ENCODE data around the gene KCNJ6.

The KCNJ6 gene

DNA sequence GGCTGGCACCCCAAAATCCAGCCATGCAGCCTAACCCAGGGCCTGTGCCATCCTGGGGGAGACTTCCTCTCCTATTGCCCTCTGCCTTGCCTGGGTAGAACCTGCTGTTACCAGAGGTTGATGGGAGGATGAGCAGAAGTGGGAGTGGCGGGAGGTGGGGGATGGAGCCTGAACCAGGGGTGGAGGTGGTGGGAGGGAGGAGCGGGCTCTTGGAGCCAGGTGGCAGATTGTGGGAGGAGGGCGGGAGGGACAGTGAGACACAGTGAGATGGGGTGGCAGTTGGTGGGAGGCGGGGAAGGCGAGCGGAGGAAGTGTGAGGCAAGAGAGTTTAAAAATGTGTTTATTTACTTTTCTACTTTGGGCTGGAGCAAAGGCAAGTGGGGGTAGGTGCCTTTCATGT, 87.3 kb downstream of the KCNJ6 start:
- no peak for DNase-seq (ENCODE audit: extremely low spot score, insufficient read length, low read depth)
- no peak for FAIRE-seq

DNA sequence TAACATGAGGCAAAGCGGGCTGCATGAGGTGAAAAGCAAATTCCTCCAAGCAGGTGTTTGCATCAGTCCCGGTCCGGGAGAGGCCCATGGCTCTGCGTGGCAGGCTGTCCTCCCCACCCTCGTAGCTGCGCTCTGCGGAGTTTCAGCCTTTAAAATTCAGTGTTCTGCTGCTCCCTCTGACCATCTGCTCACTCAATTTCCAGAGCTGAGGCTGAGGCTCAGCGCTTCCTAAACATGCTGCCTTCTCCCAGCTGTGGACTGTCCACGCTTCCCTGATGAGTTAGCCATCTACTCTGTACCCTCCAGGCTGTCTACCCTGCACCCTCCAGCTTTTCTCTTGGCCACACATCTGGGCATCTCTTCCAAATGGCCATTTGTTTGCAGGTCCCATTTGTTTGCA, 87.7 kb downstream of the KCNJ6 start:
- DNase-seq (ENCODE audit: extremely low spot score, insufficient read length, low read depth) (no peak), FAIRE-seq (no peak)

DNA sequence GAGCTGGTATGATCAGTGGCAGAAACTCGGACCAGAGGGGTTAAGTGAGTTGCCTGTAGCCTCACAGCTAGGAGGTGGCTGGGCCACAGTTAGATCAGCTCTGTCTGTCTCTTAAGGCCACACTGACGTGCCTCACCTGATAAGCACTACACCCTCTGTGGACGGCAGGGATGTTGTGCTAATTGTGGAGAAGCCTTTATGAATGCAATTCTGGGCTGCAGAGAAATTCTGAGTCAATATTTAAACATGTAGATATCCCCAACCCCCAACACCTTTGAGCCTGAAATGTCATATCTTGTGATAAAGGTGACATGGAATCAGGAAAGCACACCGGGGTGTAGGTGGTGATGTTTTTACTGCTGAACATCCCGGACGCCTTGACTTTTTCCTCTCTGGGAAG, 88.3 kb downstream of the KCNJ6 start:
- DNase-seq (ENCODE audit: extremely low spot score, insufficient read length, low read depth) (no peak), FAIRE-seq (no peak)

GRCh38 chr21:37821786-37822450, 94.3 kb downstream of the KCNJ6 start:
- FAIRE-seq (no peak), DNase-seq (ENCODE audit: extremely low spot score, insufficient read length, low read depth) (no peak)

GRCh38 chr21:37821092-37821491, 95.2 kb downstream of the KCNJ6 start:
- no peak for DNase-seq (ENCODE audit: extremely low spot score, insufficient read length, low read depth)
- no peak for FAIRE-seq

- DNase-seq (ENCODE audit: extremely low spot score, insufficient read length, low read depth): no peak
- no peak for FAIRE-seq
These were observed 96.9 kb downstream of the KCNJ6 start for GRCh38 chr21:37819372-37819771.

DNA sequence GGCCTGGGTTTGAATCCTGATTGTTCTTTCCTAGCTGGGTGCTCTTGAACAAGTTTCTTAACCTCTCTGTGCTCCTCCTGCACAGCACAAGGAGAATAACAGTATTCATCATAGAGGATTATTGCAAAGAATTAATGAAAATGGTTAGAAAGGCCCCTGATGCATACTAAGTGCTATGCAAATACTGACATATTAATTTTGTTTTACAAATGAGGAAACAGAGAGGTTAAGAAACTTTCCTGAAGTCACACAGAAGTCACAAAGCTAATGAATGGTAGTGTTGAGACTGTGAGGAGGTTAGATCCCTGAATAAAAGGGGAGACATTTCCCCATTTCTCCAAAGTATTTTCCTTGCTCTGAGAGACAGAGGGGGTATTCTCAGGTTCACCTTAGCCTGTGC, 99.0 kb downstream of the KCNJ6 start:
- no peak for FAIRE-seq
- no peak for DNase-seq (ENCODE audit: extremely low spot score, insufficient read length, low read depth)

GRCh38 chr21:37815893-37816292, 100.4 kb downstream of the KCNJ6 start:
- no peak for FAIRE-seq
- DNase-seq (ENCODE audit: extremely low spot score, insufficient read length, low read depth): no peak

- FAIRE-seq: no peak
- no peak for DNase-seq (ENCODE audit: extremely low spot score, insufficient read length, low read depth)
These were observed 104.5 kb downstream of the KCNJ6 start for GRCh38 chr21:37811711-37812110.

GRCh38 chr21:37808261-37808660, 108.0 kb downstream of the KCNJ6 start:
- DNase-seq (ENCODE audit: extremely low spot score, insufficient read length, low read depth) (no peak), FAIRE-seq (no peak)

DNA sequence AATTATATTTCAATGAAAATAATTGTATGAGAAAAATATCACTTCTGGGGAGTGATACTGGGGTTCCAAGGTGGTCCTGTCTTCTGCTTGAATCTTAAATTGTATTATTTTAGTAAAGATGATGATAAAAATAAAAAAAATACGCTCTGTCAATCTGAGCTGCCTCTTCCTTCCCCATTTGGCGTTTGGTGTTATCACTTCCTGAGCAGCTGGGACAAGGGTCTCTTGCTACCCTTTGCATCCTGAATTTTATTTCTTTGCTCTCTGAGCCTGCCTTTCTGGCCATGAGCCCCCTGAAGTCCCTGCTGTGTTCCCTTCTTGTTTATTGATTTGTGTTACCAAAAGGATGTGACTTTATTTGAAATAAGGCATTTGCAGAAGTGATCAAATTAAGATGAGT, 111.0 kb downstream of the KCNJ6 start:
- FAIRE-seq (no peak), DNase-seq (ENCODE audit: extremely low spot score, insufficient read length, low read depth) (no peak)

- DNase-seq (ENCODE audit: extremely low spot score, insufficient read length, low read depth) (no peak), FAIRE-seq (no peak)
These were observed 112.3 kb downstream of the KCNJ6 start for GRCh38 chr21:37804001-37804400.

DNA sequence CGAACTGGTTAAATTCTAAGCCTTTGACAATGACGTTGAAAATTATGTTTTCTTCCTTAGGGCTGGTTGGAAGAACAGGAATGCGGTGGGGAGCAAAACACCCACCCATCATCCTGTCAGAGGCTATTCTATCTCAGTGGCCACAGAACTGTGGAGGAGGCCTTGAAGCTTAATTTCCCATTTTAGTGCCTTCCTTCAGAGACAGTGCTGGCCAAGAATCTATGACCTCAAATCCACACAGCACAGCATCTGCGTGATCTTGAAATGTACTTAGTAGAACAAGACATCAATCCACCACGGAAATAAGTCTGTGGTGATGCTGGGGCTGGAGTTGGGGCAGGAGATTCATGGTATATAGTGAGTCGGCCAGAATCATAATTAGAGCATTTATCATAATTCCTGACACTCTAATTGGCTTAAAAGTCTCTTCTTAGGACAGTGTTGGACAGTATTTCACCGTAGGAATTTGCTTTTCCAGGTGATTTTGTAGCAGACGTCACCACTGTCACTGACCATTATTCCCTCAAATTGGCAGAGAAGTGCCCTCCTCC, 113.1 kb downstream of the KCNJ6 start:
- FAIRE-seq (no peak), DNase-seq (ENCODE audit: extremely low spot score, insufficient read length, low read depth) (no peak)

DNA sequence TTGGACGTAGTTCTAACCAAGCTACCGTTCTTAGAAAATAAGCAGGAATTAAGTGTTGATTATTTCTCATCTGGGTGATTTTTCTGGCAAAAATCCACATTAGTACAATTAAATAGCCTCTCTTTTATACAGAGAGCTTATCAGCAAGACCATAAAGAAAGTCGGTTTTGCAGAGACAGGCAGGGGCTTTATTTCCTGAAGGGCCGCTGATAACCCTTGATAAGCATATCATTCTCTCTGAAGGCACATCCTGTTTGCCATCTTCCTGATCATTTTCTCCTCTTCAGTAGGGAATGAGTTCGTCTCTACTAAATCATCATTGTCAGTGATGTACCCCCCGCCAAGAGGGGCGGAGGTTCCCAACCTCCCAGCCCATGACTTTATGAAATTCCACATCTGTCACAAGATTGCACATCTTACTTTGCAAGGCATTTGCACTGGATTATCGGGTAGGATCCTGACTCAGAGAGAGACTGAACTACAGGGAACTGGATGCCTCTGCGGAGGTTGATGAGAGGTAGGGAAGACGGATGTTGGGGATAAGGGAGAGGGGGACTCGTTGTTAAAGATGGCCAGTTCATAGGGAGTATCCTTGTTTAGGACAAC, 115.7 kb downstream of the KCNJ6 start:
- DNase-seq (ENCODE audit: extremely low spot score, insufficient read length, low read depth) (no peak), FAIRE-seq (no peak)

GRCh38 chr21:37800057-37800455, 116.2 kb downstream of the KCNJ6 start:
- DNase-seq (ENCODE audit: extremely low spot score, insufficient read length, low read depth) (no peak), FAIRE-seq (no peak)

GRCh38 chr21:37799211-37800056, 116.8 kb downstream of the KCNJ6 start:
- DNase-seq (ENCODE audit: extremely low spot score, insufficient read length, low read depth) (no peak), FAIRE-seq (no peak)

DNA sequence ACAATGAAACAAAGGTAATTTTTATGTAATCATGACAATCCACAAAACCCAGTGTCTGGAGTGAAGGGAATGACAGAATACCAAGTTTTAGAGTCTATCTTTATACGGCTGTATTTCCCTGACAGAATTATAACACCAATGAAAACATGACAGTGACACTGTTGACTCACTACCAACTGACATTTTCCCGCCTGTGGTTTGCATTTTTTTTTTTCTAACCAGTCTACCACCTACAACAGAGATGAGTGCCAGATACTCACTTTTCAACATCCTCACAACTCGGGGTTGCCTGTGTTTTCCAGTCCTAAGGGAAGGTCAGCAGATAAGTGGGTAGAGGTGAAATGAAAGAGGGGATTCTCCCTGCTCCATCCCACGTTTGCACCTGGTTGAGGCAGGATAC, 118.9 kb downstream of the KCNJ6 start:
- FAIRE-seq (no peak), DNase-seq (ENCODE audit: extremely low spot score, insufficient read length, low read depth) (no peak)

- DNase-seq (ENCODE audit: extremely low spot score, insufficient read length, low read depth) (no peak), FAIRE-seq (no peak)
These were observed 120.2 kb downstream of the KCNJ6 start for GRCh38 chr21:37796011-37796410.

GRCh38 chr21:37793660-37794059, 122.6 kb downstream of the KCNJ6 start:
- FAIRE-seq: no peak
- no peak for DNase-seq (ENCODE audit: extremely low spot score, insufficient read length, low read depth)

DNA sequence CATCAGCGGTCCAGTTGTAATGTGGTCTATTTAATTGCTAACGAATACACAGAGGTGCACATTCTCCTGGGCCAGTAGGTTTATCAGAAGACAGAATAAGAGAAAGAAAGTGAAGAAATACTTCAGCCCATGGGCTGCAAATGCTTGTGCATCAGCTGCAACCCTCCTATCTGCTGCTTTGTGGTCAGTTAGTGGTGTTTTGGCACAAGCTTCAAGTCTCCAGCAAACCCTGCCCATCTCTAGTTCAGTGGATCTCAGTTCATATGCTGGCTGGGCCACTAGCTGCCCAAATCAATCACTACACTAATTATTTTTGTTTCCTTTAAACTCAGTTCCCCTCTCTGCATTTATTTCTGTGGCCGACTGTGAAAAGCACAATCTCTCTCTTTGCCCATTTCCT, 124.2 kb downstream of the KCNJ6 start:
- no peak for FAIRE-seq
- DNase-seq (ENCODE audit: extremely low spot score, insufficient read length, low read depth): no peak

DNA sequence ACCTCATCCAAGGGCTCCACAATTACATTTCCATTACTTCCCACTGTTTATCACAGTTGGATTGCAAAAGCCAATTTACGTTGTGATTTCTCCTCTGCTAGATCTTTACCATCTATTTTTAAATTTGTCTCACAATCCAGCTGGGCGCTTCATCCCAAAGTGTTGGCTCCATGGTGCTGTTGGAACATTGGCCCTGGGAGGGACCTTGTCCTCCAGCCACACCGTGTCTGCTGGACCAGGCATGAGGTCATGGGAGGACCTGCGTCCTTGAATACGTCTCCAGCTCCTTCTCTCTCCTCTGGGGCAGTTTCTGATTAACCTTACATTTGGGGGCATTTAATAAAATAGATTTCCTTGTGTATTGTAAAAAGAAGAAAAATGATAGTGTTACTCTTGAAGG, 125.4 kb downstream of the KCNJ6 start:
- FAIRE-seq (no peak), DNase-seq (ENCODE audit: extremely low spot score, insufficient read length, low read depth) (no peak)
